Measurements from ENCODE around the gene JADE3.

JADE3 gene

GRCh38 chrX:46927718-46928117, 15.5 kb downstream of the JADE3 start:
- no peak for TF ChIP-seq CTCF (IDR thresholded peaks at IDR 0.05; ENCODE audit: borderline replicate concordance, insufficient read depth, low read depth, low read length)
- no peak overlapping the region for H3K4me3 ChIP-seq (ENCODE audit: low read depth, low read length)

- no peak overlapping the region for H3K4me3 ChIP-seq (ENCODE audit: low read depth, low read length)
Observed at GRCh38 chrX:46929439-46930261, 17.4 kb downstream of the JADE3 start.

GRCh38 chrX:46935295-46935694, 23.1 kb downstream of the JADE3 start:
- TF ChIP-seq CTCF (IDR thresholded peaks at IDR 0.05; ENCODE audit: borderline replicate concordance, insufficient read depth, low read depth, low read length) = no peak
- no peak overlapping the region for H3K4me3 ChIP-seq (ENCODE audit: low read depth, low read length)

More at GRCh38 chrX:46929439-46930261, 17.4 kb downstream of the JADE3 start:
- no peak for TF ChIP-seq CTCF (IDR thresholded peaks at IDR 0.05; ENCODE audit: borderline replicate concordance, insufficient read depth, low read depth, low read length)

- H3K4me3 ChIP-seq (ENCODE audit: low read depth, low read length) = no peak overlapping the region
- TF ChIP-seq CTCF (IDR thresholded peaks at IDR 0.05; ENCODE audit: borderline replicate concordance, insufficient read depth, low read depth, low read length) = no peak
Observed at GRCh38 chrX:46938589-46938988, 26.4 kb downstream of the JADE3 start.

GRCh38 chrX:46941341-46941740, 29.1 kb downstream of the JADE3 start:
- H3K4me3 ChIP-seq (ENCODE audit: low read depth, low read length) = no peak overlapping the region

GRCh38 chrX:46953137-46953527, 40.9 kb downstream of the JADE3 start:
- no peak overlapping the region for H3K4me3 ChIP-seq (ENCODE audit: low read depth, low read length)

More at GRCh38 chrX:46941341-46941740, 29.1 kb downstream of the JADE3 start:
- no peak for TF ChIP-seq CTCF (IDR thresholded peaks at IDR 0.05; ENCODE audit: borderline replicate concordance, insufficient read depth, low read depth, low read length)

More at GRCh38 chrX:46953137-46953527, 40.9 kb downstream of the JADE3 start:
- no peak for TF ChIP-seq CTCF (IDR thresholded peaks at IDR 0.05; ENCODE audit: borderline replicate concordance, insufficient read depth, low read depth, low read length)

Measured in GM12875 (cell line).